Measurements from ENCODE around the gene SLC25A13.

SLC25A13 gene

GRCh38 chr7:96203786-96204185 lies 118.1 kb downstream of the SLC25A13 start:
- no peak for DNase-seq (ENCODE audit: low read depth, low spot score)

DNA sequence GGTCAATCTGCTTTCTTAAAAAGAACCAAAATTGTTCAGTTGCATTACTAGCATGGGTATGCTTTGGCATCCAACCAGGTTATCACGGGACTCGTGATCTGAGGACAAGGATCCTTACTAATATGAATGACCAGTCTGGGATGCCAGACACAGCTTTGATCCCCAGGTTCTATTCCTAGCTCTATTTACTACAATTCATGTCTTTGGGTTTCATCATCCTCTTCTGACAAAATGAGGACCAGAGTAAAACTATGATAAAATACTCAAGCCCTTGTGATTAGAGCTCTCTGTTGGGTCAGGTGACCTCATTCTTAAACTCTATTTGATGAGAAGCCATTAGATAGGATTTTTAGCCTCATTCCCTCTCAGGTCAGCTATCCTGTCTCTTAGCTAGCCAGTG lies 119.8 kb downstream of the SLC25A13 start:
- no peak for DNase-seq (ENCODE audit: low read depth, low spot score)

GRCh38 chr7:96200740-96201139 lies 121.2 kb downstream of the SLC25A13 start:
- DNase-seq (ENCODE audit: low read depth, low spot score) = no peak

DNA sequence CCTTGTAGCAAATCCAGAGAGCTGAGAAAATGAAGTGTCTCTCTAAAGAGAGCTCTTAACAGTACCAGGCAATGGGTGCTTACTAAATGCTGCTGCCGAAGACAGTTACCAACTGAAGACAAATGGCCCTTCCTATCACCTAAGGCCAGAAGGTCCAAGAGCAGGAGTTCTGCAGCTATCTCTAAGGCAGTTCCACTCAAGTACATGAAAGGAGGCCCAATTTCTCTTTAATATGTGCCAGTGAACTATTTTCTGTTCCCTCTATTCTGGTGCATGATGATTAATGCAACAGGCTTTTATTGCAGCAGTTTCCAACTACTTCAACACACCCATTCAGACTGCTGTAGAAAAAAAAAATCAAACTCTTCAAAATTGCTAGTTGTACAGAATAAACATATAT lies 122.5 kb downstream of the SLC25A13 start:
- no peak for DNase-seq (ENCODE audit: low read depth, low spot score)

GRCh38 chr7:96198047-96198636 lies 123.8 kb downstream of the SLC25A13 start:
- DNase-seq (ENCODE audit: low read depth, low spot score) = no peak

GRCh38 chr7:96196676-96197075 lies 125.2 kb downstream of the SLC25A13 start:
- DNase-seq (ENCODE audit: low read depth, low spot score) = no peak

- no peak for DNase-seq (ENCODE audit: low read depth, low spot score)
These were observed 132.6 kb downstream of the SLC25A13 start for GRCh38 chr7:96189129-96189820.

GRCh38 chr7:96188591-96188991 lies 133.3 kb downstream of the SLC25A13 start:
- no peak for DNase-seq (ENCODE audit: low read depth, low spot score)

- DNase-seq (ENCODE audit: low read depth, low spot score) = no peak
These were observed 133.7 kb downstream of the SLC25A13 start for GRCh38 chr7:96188174-96188581.

DNA sequence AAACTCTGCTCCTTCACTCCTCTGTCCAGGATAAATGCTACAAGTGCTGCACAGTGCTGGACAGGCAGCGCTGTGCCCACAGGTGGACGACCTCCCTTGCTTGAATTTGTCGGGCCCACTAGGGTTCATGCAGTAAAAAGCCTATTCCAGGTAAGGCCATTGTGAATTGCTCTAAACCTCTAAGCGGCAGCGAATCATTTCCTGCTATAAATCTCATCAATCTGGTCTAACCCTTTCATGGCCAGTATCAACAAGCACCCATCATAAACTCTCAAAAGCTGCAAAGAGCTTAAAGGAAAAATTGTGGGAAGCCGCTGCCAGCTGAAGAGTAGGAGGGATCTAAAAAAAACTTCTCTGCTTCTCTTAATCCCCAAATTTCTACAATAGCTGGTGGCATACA lies 134.2 kb downstream of the SLC25A13 start:
- DNase-seq (ENCODE audit: low read depth, low spot score) = no peak

GRCh38 chr7:96184783-96185182 lies 137.1 kb downstream of the SLC25A13 start:
- DNase-seq (ENCODE audit: low read depth, low spot score) = no peak

DNA sequence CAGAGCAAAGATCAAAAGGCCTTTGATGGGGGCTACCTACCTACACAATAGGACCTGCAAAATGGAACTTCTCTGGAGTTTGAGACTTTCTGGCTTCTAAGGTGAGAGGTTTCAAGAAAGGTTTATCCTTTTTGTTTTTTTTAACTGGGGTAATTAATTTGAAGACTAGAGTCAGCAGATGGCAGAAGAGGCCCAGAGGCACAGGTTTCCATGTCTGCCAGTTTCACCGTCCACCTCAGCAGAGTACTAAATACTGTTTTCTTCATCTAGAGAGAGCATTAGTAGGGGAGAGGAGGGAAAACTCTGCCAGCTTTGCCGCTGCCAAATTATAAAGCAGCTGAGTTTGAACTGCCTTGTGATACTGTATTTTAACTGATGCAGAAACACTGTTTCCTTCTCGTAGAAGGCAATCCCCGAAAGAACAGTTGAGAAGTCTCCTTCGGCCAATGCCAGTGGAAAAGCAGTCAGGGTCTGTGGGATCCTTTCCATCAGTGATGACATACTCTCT lies 138.7 kb downstream of the SLC25A13 start:
- DNase-seq (ENCODE audit: low read depth, low spot score) = no peak

DNA sequence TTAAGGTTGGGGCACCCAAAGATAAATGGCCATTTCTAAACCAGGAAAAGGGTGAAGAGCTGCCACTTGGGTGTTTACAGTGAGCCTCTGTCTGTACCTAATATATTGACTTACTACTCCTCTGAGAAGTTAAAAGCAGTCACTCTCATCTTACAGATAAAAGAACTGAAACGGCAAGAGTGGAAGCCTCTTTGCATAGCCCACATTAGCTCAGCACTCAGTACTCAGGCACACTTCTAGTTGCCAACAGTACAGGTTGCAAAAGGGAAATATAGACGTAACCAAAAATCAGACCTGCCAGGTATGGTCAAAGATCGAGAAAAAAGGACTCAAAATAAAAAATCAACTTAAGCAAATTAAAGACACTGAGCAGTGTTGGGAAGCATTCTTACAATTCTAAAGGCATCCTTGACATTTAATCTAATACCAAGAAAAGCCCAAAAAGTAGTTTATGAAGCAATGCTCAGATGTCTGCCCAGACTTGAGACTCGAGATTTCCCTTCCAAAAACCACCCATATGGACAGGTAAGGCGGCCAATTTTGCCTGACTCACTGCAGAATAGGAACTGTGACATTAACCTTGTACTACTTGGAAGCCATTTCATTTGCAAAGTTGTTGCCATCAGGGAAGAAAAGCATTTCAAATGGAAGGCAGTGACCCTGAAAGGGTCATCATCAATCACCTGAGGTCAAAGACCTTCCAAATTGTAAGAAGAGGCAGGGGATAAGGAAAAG lies 139.3 kb downstream of the SLC25A13 start:
- DNase-seq (ENCODE audit: low read depth, low spot score) = no peak

DNA sequence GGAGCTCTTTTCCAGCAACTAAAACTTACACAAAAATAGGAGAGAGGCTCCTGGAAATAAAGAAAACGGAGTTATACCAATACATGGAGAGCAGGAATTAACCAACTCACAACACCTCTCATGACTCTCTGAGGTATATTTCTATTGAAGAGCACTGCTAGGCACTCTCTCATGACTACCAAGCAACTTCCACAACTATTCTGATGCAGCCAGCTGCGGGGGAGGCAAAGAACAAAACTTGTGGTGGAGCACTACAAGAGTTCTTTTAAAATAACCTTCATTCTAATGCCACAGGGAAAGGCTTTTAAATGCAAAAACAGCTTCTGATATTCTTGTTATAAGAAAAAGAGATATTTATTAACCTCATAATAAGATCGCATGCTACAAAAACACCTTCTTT lies 140.7 kb downstream of the SLC25A13 start:
- DNase-seq (ENCODE audit: low read depth, low spot score) = no peak

- DNase-seq (ENCODE audit: low read depth, low spot score) = no peak
These were observed 142.1 kb downstream of the SLC25A13 start for GRCh38 chr7:96179837-96180236.

- DNase-seq (ENCODE audit: low read depth, low spot score) = no peak
These were observed 142.6 kb downstream of the SLC25A13 start for GRCh38 chr7:96179341-96179740.

DNA sequence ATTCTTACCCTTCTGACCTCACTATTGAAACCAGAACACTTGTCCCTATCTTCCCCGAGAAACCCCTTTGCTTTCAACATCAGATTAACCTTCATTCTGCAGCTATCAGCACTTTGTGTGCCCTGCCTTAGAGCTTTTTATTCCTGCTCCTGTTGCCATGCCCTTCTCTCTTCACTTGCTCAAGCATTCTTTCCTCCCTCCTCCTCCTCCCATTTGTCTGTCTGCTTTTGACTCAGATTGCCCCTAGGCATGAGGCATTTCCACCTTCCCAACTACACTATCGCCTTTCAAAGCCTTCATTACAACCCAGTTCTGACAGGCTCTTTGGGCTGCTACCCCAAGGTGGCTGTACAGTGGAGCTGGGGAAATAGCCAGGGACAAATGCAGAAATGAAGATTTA lies 143.3 kb downstream of the SLC25A13 start:
- DNase-seq (ENCODE audit: low read depth, low spot score) = no peak

DNA sequence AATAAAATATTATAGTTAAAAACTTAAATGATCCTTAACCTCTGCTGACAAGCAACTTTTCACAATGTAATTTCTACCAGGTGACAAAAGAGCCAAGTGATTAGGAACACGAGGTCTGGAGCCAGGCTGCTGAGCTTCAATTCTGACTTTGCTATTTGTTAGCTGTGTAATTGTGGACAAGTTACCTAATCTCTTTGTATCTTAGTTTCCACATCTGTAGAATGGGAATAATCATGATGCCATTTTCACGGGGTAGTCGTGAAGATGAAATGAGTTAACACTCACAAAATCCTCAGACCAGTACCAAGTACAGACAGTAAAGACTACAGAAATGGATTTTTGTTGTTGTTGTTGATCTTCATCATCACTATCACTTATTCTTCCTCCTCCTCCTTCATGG lies 144.5 kb downstream of the SLC25A13 start:
- no peak for DNase-seq (ENCODE audit: low read depth, low spot score)

- DNase-seq (ENCODE audit: low read depth, low spot score) = no peak
These were observed 147.1 kb downstream of the SLC25A13 start for GRCh38 chr7:96174812-96175211.

- DNase-seq (ENCODE audit: low read depth, low spot score) = no peak
These were observed 148.1 kb downstream of the SLC25A13 start for GRCh38 chr7:96173781-96174180.

GRCh38 chr7:96169439-96169838 lies 152.5 kb downstream of the SLC25A13 start:
- no peak for DNase-seq (ENCODE audit: low read depth, low spot score)

DNA sequence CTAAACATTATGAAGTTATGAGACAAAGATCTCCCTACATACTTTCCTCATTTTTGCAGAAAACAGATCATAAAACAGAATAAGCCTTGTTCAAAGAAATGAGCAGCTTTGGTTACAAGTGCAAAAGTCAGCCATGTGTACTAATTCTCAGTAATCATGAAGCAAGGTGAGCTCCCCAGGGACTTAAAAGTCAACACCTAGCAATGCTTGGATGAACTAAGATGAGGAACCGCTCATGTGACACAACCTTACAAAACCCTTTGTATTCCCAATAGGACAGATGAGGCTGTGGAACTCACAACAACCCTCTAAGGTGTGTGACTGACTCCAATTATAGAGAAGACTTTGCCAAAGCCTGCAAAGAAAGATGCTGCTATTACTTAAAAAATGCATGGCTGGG lies 154.5 kb downstream of the SLC25A13 start:
- DNase-seq (ENCODE audit: low read depth, low spot score) = no peak

DNA sequence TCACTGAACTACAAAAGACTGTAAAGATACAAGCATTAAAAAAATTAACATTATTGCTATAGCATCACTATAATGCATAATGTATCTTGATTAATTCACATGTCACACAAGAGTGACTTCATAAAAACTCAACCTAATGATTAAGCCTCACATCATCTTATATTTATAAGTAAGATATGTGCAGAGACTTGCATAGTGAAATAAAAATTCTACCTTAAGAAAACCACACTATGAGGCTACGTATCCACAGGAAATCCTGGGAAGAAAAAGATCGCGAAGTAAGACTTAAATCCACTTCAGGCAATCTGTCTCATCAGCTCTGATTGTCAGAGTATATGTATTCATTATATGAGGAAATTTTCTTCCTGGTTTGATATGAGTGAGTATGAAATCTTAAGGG lies 160.0 kb downstream of the SLC25A13 start:
- no peak for DNase-seq (ENCODE audit: low read depth, low spot score)
